Measurements from ENCODE around the gene ZCCHC3. TPM values are rescaled to one million over a fixed set of nuclear protein-coding genes. Genes with fewer than 3 reads are reported as not detected.

Gene ZCCHC3
- total RNA-seq, 1 donor from 2014 or later, result 23.3 TPM

GRCh38 chr20:277496-277781, 19.9 kb upstream of the ZCCHC3 start:
- H3K27me3 ChIP-seq (ENCODE audit: control insufficient read depth, insufficient read depth, low read length), result no peaks in the 10 kb centered on the region
- H3K36me3 ChIP-seq (ENCODE audit: control insufficient read depth, insufficient read depth, low read length), result no peaks in the 10 kb centered on the region
- TF ChIP-seq CTCF (IDR thresholded peaks at IDR 0.05; ENCODE audit: insufficient read depth, low read length, poor library complexity, severe bottlenecking), result no peak
- DNase-seq (ENCODE audit: low read depth), result no peak
- no peak overlapping the region for H3K4me3 ChIP-seq (ENCODE audit: low read depth, low read length)

- DNase-seq (ENCODE audit: low read depth), result no peak
- H3K36me3 ChIP-seq (ENCODE audit: control insufficient read depth, insufficient read depth, low read length), result no peaks in the 10 kb centered on the region
- H3K27me3 ChIP-seq (ENCODE audit: control insufficient read depth, insufficient read depth, low read length), result no peaks in the 10 kb centered on the region
- H3K4me3 ChIP-seq (ENCODE audit: low read depth, low read length), result no peak overlapping the region
- no peak for TF ChIP-seq CTCF (IDR thresholded peaks at IDR 0.05; ENCODE audit: insufficient read depth, low read length, poor library complexity, severe bottlenecking)
Measured at GRCh38 chr20:278181-278580, 19.2 kb upstream of the ZCCHC3 start.

- DNase-seq (ENCODE audit: low read depth), result no peak
Measured at GRCh38 chr20:278607-279571, 18.5 kb upstream of the ZCCHC3 start.

GRCh38 chr20:284172-284571, 13.2 kb upstream of the ZCCHC3 start:
- no peak for DNase-seq (ENCODE audit: low read depth)
- Histone ChIP-seq H3K27me3 (ENCODE audit: control insufficient read depth, insufficient read depth, low read length) (no peaks in the 10 kb centered on the region), H3K4me3 (ENCODE audit: low read depth, low read length) (no peak overlapping the region), H3K36me3 (ENCODE audit: control insufficient read depth, insufficient read depth, low read length) (no peaks in the 10 kb centered on the region)
- TF ChIP-seq CTCF (IDR thresholded peaks at IDR 0.05; ENCODE audit: insufficient read depth, low read length, poor library complexity, severe bottlenecking), result no peak

More at GRCh38 chr20:278607-279571, 18.5 kb upstream of the ZCCHC3 start:
- no peaks in the 10 kb centered on the region for H3K27me3 ChIP-seq (ENCODE audit: control insufficient read depth, insufficient read depth, low read length)
- H3K4me3 ChIP-seq (ENCODE audit: low read depth, low read length), result no peak overlapping the region
- H3K36me3 ChIP-seq (ENCODE audit: control insufficient read depth, insufficient read depth, low read length), result no peaks in the 10 kb centered on the region
- TF ChIP-seq CTCF (IDR thresholded peaks at IDR 0.05; ENCODE audit: insufficient read depth, low read length, poor library complexity, severe bottlenecking), result no peak

- no peak for DNase-seq (ENCODE audit: low read depth)
- Histone ChIP-seq H3K4me3 (ENCODE audit: low read depth, low read length) (no peak overlapping the region), H3K36me3 (ENCODE audit: control insufficient read depth, insufficient read depth, low read length) (no peaks in the 10 kb centered on the region), H3K27me3 (ENCODE audit: control insufficient read depth, insufficient read depth, low read length) (no peaks in the 10 kb centered on the region)
- TF ChIP-seq CTCF (IDR thresholded peaks at IDR 0.05; ENCODE audit: insufficient read depth, low read length, poor library complexity, severe bottlenecking), result no peak
Measured at GRCh38 chr20:286508-286907, 10.9 kb upstream of the ZCCHC3 start.
